HepG2 (cell line): Measurements from ENCODE around the gene ZDHHC14. TPM values are rescaled to one million over a fixed set of nuclear protein-coding genes. Genes with fewer than 3 reads are reported as not detected.

Experiments
- CEBPB ChIP-seq: IDR thresholded peaks from 2 replicates; pipeline ENCODE4 v1.6.1; 2011; ENCODE audit warnings: low read depth, low read length, improper control_type of control experiment, borderline replicate concordance
- HIVEP1 ChIP-seq: sonication (generic); formaldehyde crosslinking; IDR thresholded peaks from 2 replicates; pipeline ENCODE4 v1.4.0; 2020; ENCODE audit warnings: mild to moderate bottlenecking, missing genetic modification reagents
- KDM5A ChIP-seq: fragments of 200-600 bp; sonication (generic); IDR thresholded peaks from 2 replicates; pipeline ENCODE4 v1.7.0; 2018; ENCODE audit warnings: antibody characterized with exemption, mild to moderate bottlenecking, low read length, borderline replicate concordance
- MBNL3 ChIP-seq: fragments of 250-450 bp; sonication (Bioruptor Pico); conservative IDR thresholded peaks from 2 replicates; pipeline ENCODE4 v1.8.0; 2022; ENCODE audit warnings: mild to moderate bottlenecking, inconsistent platforms
- ONECUT2 ChIP-seq: sonication (generic); formaldehyde crosslinking; IDR thresholded peaks from 2 replicates; pipeline ENCODE4 v1.4.0; 2020; ENCODE audit warnings: missing genetic modification reagents
- RBFOX2 ChIP-seq: fragments of 200-400 bp; formaldehyde crosslinking; IDR thresholded peaks from 2 replicates; pipeline ENCODE4 v1.6.1; 2017; ENCODE audit warnings: low read depth, mild to moderate bottlenecking, low read length
- ZBTB8A ChIP-seq: sonication (generic); formaldehyde crosslinking; IDR thresholded peaks from 2 replicates; pipeline ENCODE4 v1.4.0; 2020; ENCODE audit warnings: mild to moderate bottlenecking, low read depth, missing genetic modification reagents, borderline replicate concordance
- ZNF556 ChIP-seq: sonication (generic); formaldehyde crosslinking; IDR thresholded peaks from 2 replicates; pipeline ENCODE4 v1.4.0; 2020; ENCODE audit warnings: mild to moderate bottlenecking, missing genetic modification reagents, borderline replicate concordance
- ZNF672 ChIP-seq: sonication (generic); formaldehyde crosslinking; IDR thresholded peaks from 2 replicates; pipeline ENCODE4 v1.8.1; 2022; ENCODE audit warnings: missing genetic modification reagents
- ZSCAN29 ChIP-seq: sonication (generic); formaldehyde crosslinking; conservative IDR thresholded peaks from 2 replicates; pipeline ENCODE4 v1.4.0; 2020; ENCODE audit warnings: mild to moderate bottlenecking, missing genetic modification reagents
- polyA plus RNA-seq, 8 experiments: library from polyadenylated mRNA; depleted of rRNA in 3 of 8; stranded (reverse) in 7 of 8; unstranded in 1 of 8; fragments of >200 nt; fragmentation: Illumina TruSeq in 4 of 8; extraction: Trizol in 4 of 8; gene quantifications; 2 replicates each; pipeline versions ENCODE4 v1.2.1 to v1.2.3, GENCODE V29; 2011 to 2016; ENCODE audit warnings: low read depth in 4 of 8, missing spikeins in 1 of 8, mixed read lengths in 1 of 8; ENCODE audit not compliant: insufficient read depth in 1 of 8
- total RNA-seq, 5 experiments: library from RNA; depleted of rRNA; stranded (reverse); fragments of >200 nt; fragmentation: Illumina TruSeq; extraction: Trizol; gene quantifications; 2 replicates each; pipeline ENCODE4 v1.2.3, GENCODE V29; 2016; ENCODE audit warnings: low read depth in 1 of 5
- TF ChIP-seq, protein P1 (sequence below): sonication (generic); formaldehyde crosslinking; IDR thresholded peaks from 2 replicates; pipeline ENCODE4 v1.4.0; 2020; ENCODE audit warnings: missing genetic modification reagents
- TF ChIP-seq, protein P2 (sequence below): sonication (generic); formaldehyde crosslinking; conservative IDR thresholded peaks from 2 replicates; pipeline ENCODE4 v1.8.0; 2022; ENCODE audit warnings: missing genetic modification reagents
- TF ChIP-seq, protein P3 (sequence below): sonication (generic); formaldehyde crosslinking; IDR thresholded peaks from 2 replicates; pipeline ENCODE4 v1.4.0; 2020; ENCODE audit warnings: missing genetic modification reagents
- TF ChIP-seq, protein P4 (sequence below): sonication (generic); formaldehyde crosslinking; conservative IDR thresholded peaks from 2 replicates; pipeline ENCODE4 v1.4.0; 2020; ENCODE audit warnings: mild to moderate bottlenecking, missing genetic modification reagents, moderate library complexity
- TF ChIP-seq, protein P5 (sequence below): IDR thresholded peaks from 2 replicates; pipeline ENCODE4 v1.6.1; 2012; ENCODE audit warnings: inconsistent platforms

The ZDHHC14 gene
- total and polyA plus RNA-seq, 2 of the 13 experiments (the other 11 are each of a cell fraction or from before 2014, with no cell fraction given): 3.7 to 9.5 TPM

DNA sequence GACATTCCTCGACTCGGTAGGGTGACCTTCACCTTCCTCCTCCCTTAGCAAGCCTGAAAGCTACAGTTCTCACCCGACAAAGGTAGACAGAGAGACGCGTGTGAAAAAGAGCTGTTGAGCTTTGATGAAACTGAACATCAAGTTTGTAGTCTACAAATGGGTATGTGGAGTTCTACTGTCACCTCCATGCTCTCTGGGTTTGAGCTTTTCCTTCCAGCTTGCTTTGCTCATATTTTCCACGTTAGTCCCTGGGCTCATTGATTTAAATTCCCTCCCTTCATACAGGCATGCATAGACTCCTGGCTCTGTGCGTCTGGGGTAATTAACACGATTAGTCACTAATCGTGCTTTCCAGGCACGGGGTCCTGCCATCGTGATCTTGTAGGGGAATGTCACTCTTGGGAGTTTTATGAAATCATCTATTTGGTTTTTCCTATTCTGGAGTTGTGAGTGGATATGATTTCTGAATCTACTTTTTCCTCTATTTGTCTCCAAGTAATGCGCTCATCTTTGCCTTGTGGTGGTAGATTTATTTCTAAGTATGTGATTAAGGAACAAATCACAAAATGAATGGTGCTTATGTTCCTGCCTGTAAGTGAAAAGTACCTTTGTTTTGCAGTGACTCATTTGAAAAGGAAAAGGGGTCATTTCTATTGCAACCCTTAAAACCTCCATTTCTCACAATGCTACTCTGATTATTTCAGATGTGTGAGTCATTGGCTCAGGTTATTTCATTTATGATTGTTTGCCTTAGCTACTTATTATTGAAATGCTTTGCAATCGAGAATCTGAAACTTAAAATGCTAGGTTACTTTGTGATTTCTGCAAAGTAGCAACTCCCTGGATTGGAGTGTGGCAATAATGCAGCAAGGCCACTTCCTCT lies 154.6 kb downstream of the ZDHHC14 start (continued):
- TF ChIP-seq, protein P1, sequence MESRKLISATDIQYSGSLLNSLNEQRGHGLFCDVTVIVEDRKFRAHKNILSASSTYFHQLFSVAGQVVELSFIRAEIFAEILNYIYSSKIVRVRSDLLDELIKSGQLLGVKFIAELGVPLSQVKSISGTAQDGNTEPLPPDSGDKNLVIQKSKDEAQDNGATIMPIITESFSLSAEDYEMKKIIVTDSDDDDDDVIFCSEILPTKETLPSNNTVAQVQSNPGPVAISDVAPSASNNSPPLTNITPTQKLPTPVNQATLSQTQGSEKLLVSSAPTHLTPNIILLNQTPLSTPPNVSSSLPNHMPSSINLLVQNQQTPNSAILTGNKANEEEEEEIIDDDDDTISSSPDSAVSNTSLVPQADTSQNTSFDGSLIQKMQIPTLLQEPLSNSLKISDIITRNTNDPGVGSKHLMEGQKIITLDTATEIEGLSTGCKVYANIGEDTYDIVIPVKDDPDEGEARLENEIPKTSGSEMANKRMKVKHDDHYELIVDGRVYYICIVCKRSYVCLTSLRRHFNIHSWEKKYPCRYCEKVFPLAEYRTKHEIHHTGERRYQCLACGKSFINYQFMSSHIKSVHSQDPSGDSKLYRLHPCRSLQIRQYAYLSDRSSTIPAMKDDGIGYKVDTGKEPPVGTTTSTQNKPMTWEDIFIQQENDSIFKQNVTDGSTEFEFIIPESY (CRISPR knock-in tag): no peak
- TF ChIP-seq KDM5A: no peak
- TF ChIP-seq MBNL3 (CRISPR knock-in tag): no peak
- TF ChIP-seq HIVEP1 (CRISPR knock-in tag): no peak
- TF ChIP-seq ONECUT2: no peak
- TF ChIP-seq ZBTB8A (CRISPR knock-in tag): no peak
- no peak for TF ChIP-seq ZSCAN29 (CRISPR knock-in tag)
- TF ChIP-seq RBFOX2: no peak
- TF ChIP-seq ZNF672 (CRISPR knock-in tag): no peak
- TF ChIP-seq, protein P2, sequence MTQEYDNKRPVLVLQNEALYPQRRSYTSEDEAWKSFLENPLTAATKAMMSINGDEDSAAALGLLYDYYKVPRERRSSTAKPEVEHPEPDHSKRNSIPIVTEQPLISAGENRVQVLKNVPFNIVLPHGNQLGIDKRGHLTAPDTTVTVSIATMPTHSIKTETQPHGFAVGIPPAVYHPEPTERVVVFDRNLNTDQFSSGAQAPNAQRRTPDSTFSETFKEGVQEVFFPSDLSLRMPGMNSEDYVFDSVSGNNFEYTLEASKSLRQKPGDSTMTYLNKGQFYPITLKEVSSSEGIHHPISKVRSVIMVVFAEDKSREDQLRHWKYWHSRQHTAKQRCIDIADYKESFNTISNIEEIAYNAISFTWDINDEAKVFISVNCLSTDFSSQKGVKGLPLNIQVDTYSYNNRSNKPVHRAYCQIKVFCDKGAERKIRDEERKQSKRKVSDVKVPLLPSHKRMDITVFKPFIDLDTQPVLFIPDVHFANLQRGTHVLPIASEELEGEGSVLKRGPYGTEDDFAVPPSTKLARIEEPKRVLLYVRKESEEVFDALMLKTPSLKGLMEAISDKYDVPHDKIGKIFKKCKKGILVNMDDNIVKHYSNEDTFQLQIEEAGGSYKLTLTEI (CRISPR knock-in tag): no peak
- TF ChIP-seq CEBPB: peak; percentile 76
- TF ChIP-seq, protein P3, sequence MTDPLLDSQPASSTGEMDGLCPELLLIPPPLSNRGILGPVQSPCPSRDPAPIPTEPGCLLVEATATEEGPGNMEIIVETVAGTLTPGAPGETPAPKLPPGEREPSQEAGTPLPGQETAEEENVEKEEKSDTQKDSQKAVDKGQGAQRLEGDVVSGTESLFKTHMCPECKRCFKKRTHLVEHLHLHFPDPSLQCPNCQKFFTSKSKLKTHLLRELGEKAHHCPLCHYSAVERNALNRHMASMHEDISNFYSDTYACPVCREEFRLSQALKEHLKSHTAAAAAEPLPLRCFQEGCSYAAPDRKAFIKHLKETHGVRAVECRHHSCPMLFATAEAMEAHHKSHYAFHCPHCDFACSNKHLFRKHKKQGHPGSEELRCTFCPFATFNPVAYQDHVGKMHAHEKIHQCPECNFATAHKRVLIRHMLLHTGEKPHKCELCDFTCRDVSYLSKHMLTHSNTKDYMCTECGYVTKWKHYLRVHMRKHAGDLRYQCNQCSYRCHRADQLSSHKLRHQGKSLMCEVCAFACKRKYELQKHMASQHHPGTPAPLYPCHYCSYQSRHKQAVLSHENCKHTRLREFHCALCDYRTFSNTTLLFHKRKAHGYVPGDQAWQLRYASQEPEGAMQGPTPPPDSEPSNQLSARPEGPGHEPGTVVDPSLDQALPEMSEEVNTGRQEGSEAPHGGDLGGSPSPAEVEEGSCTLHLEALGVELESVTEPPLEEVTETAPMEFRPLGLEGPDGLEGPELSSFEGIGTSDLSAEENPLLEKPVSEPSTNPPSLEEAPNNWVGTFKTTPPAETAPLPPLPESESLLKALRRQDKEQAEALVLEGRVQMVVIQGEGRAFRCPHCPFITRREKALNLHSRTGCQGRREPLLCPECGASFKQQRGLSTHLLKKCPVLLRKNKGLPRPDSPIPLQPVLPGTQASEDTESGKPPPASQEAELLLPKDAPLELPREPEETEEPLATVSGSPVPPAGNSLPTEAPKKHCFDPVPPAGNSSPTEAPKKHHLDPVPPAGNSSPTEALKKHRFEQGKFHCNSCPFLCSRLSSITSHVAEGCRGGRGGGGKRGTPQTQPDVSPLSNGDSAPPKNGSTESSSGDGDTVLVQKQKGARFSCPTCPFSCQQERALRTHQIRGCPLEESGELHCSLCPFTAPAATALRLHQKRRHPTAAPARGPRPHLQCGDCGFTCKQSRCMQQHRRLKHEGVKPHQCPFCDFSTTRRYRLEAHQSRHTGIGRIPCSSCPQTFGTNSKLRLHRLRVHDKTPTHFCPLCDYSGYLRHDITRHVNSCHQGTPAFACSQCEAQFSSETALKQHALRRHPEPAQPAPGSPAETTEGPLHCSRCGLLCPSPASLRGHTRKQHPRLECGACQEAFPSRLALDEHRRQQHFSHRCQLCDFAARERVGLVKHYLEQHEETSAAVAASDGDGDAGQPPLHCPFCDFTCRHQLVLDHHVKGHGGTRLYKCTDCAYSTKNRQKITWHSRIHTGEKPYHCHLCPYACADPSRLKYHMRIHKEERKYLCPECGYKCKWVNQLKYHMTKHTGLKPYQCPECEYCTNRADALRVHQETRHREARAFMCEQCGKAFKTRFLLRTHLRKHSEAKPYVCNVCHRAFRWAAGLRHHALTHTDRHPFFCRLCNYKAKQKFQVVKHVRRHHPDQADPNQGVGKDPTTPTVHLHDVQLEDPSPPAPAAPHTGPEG (CRISPR knock-in tag): peak; percentile 81
- TF ChIP-seq, protein P4, sequence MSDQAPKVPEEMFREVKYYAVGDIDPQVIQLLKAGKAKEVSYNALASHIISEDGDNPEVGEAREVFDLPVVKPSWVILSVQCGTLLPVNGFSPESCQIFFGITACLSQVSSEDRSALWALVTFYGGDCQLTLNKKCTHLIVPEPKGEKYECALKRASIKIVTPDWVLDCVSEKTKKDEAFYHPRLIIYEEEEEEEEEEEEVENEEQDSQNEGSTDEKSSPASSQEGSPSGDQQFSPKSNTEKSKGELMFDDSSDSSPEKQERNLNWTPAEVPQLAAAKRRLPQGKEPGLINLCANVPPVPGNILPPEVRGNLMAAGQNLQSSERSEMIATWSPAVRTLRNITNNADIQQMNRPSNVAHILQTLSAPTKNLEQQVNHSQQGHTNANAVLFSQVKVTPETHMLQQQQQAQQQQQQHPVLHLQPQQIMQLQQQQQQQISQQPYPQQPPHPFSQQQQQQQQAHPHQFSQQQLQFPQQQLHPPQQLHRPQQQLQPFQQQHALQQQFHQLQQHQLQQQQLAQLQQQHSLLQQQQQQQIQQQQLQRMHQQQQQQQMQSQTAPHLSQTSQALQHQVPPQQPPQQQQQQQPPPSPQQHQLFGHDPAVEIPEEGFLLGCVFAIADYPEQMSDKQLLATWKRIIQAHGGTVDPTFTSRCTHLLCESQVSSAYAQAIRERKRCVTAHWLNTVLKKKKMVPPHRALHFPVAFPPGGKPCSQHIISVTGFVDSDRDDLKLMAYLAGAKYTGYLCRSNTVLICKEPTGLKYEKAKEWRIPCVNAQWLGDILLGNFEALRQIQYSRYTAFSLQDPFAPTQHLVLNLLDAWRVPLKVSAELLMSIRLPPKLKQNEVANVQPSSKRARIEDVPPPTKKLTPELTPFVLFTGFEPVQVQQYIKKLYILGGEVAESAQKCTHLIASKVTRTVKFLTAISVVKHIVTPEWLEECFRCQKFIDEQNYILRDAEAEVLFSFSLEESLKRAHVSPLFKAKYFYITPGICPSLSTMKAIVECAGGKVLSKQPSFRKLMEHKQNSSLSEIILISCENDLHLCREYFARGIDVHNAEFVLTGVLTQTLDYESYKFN (CRISPR knock-in tag): peak; percentile 28; the same call in 1 of the 2 replicates
- no peak for TF ChIP-seq ZNF556 (CRISPR knock-in tag)
- TF ChIP-seq, protein P5, sequence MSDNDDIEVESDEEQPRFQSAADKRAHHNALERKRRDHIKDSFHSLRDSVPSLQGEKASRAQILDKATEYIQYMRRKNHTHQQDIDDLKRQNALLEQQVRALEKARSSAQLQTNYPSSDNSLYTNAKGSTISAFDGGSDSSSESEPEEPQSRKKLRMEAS: no peak
